SK-N-SH (cell line): ENCODE data around the gene KLHL21. TPM values are rescaled to one million over a fixed set of nuclear protein-coding genes. Genes with fewer than 3 reads are reported as not detected.

Experiments
- CTCF ChIA-PET: fragments of 300-600, 350-600 bp; formaldehyde crosslinking; extraction: SDS; loops from one replicate; lab custom pipeline; 2021; lab: Yijun Ruan, JAX
- POLR2A ChIA-PET: fragments of 350-600 bp; sonication (Branson Sonifier 250); formaldehyde crosslinking; extraction: SDS; loops from one replicate; lab custom pipeline; 2020; ENCODE audit warnings: antibody characterized with exemption, inconsistent platforms; lab: Yijun Ruan, JAX
- DNase-seq: peaks from one replicate; pipeline ENCODE4 v3.0.0; 2012
- H2AFZ ChIP-seq: fragments of 200-600 bp; sonication (generic); 2 replicates; pipeline ENCODE4 v1.8.1; 2016; ENCODE audit warnings: antibody characterized with exemption, mild to moderate bottlenecking, low read depth
- H3F3A ChIP-seq: fragments of 200-600 bp; sonication (generic); replicated peaks from 2 replicates; pipeline ENCODE3; 2016; ENCODE audit warnings: antibody characterized with exemption, mild to moderate bottlenecking; ENCODE audit not compliant: insufficient read depth
- H3K27ac ChIP-seq, 2 experiments: fragments of 200-500 bp in 1 of 2; fragments of 200-600 bp in 1 of 2; sonication (Bioruptor generic) in 1 of 2; sonication (generic), shearing (Covaris generic) in 1 of 2; 2 replicates each; pipeline versions ENCODE4 v1.5.1 to v1.6.1; 2014 to 2016; ENCODE audit warnings: low read depth in 2 of 2, inconsistent platforms in 1 of 2, low read length in 1 of 2, mild to moderate bottlenecking in 1 of 2, mixed read lengths in 1 of 2
- H3K27me3 ChIP-seq: fragments of 200-600 bp; sonication (generic), shearing (Covaris generic); 2 replicates; pipeline ENCODE4 v1.6.1; 2016; ENCODE audit warnings: mixed run types; ENCODE audit not compliant: insufficient read depth
- H3K36me3 ChIP-seq, 2 experiments: fragments of 200-500 bp in 1 of 2; fragments of 200-600 bp in 1 of 2; sonication (Bioruptor generic) in 1 of 2; sonication (generic) in 1 of 2; replicated peaks in 1 of 2; 2 replicates each; pipeline versions ENCODE3 to v1.5.1; 2014 to 2016; ENCODE audit warnings: low read length in 1 of 2, mild to moderate bottlenecking in 1 of 2; ENCODE audit not compliant: insufficient read depth in 2 of 2, control insufficient read depth in 1 of 2
- H3K4me1 ChIP-seq, 2 experiments: fragments of 200-500 bp in 1 of 2; fragments of 200-600 bp in 1 of 2; sonication (Bioruptor generic) in 1 of 2; sonication (generic), shearing (Covaris generic) in 1 of 2; 2 replicates each; pipeline versions ENCODE4 v1.5.1 to v1.6.1; 2014 to 2016; ENCODE audit warnings: low read depth in 1 of 2, low read length in 1 of 2, mixed run types in 1 of 2; ENCODE audit not compliant: insufficient read depth in 2 of 2, control insufficient read depth in 1 of 2
- H3K4me2 ChIP-seq: fragments of 200-600 bp; sonication (generic), shearing (Covaris generic); 2 replicates; pipeline ENCODE4 v1.6.1; 2017; ENCODE audit warnings: mixed run types
- H3K4me3 ChIP-seq, 2 experiments: fragments of 200-500 bp in 1 of 2; fragments of 200-600 bp in 1 of 2; sonication (Bioruptor generic) in 1 of 2; sonication (generic), shearing (Covaris generic) in 1 of 2; 2 replicates each; pipeline versions ENCODE4 v1.5.1 to v1.8.1; 2014 to 2016; ENCODE audit warnings: low read depth in 2 of 2, inconsistent platforms in 1 of 2, low read length in 1 of 2, mild to moderate bottlenecking in 1 of 2, mixed read lengths in 1 of 2, moderate library complexity in 1 of 2
- H3K79me2 ChIP-seq: fragments of 200-600 bp; sonication (generic); 2 replicates; pipeline ENCODE4 v1.8.1; 2017; ENCODE audit warnings: mild to moderate bottlenecking; ENCODE audit not compliant: insufficient read depth
- H3K9ac ChIP-seq: fragments of 200-600 bp; sonication (generic); 2 replicates; pipeline ENCODE4 v1.6.1; 2017; ENCODE audit warnings: mixed run types
- H3K9me2 ChIP-seq: fragments of 200-600 bp; sonication (generic); 2 replicates; pipeline ENCODE4 v1.6.1; 2017; ENCODE audit warnings: mixed run types
- H3K9me3 ChIP-seq: fragments of 200-600 bp; sonication (generic); 2 replicates; pipeline ENCODE4 v1.6.1; 2017; ENCODE audit warnings: mixed run types, mild to moderate bottlenecking, moderate library complexity
- H4K20me1 ChIP-seq: fragments of 200-600 bp; sonication (generic); 2 replicates; pipeline ENCODE4 v1.6.1; 2017; ENCODE audit warnings: mild to moderate bottlenecking, mixed run types; ENCODE audit not compliant: insufficient read depth
- CTCF ChIP-seq: fragments of 200-600 bp; sonication (generic); IDR thresholded peaks from 2 replicates; pipeline ENCODE4 v1.6.1; 2017; ENCODE audit warnings: antibody characterized with exemption, mild to moderate bottlenecking, moderate library complexity
- ELF1 ChIP-seq: IDR thresholded peaks from 2 replicates; pipeline ENCODE4 v1.4.0; 2012
- EZH2phosphoT487 ChIP-seq: fragments of 200-600 bp; sonication (generic); IDR thresholded peaks from 2 replicates; pipeline ENCODE4 v1.6.1; 2017; ENCODE audit warnings: low read depth, mixed run types, mild to moderate bottlenecking, antibody characterized with exemption, moderate library complexity, borderline replicate concordance
- FOXJ3 ChIP-seq: sonication (generic); formaldehyde crosslinking; IDR thresholded peaks from 2 replicates; pipeline ENCODE4 v1.5.1; 2020; ENCODE audit warnings: mild to moderate bottlenecking, missing genetic modification reagents
- FOXM1 ChIP-seq: IDR thresholded peaks from 2 replicates; pipeline ENCODE4 v1.4.0; 2012; ENCODE audit warnings: low read depth, mild to moderate bottlenecking
- MAX ChIP-seq: IDR thresholded peaks from 2 replicates; pipeline ENCODE4 v1.4.0; 2012; ENCODE audit warnings: low read depth
- MEF2A ChIP-seq: IDR thresholded peaks from 2 replicates; pipeline ENCODE4 v1.4.0; 2012; ENCODE audit warnings: low read depth, borderline replicate concordance
- MXI1 ChIP-seq: IDR thresholded peaks from 2 replicates; pipeline ENCODE4 v1.6.1; 2012; ENCODE audit warnings: mild to moderate bottlenecking, low read depth, low read length, improper control_type of control experiment
- NRF1 ChIP-seq: IDR thresholded peaks from 2 replicates; pipeline ENCODE4 v1.6.1; 2012; ENCODE audit warnings: low read depth, mild to moderate bottlenecking, low read length
- POLR2AphosphoS5 ChIP-seq: IDR thresholded peaks from 2 replicates; pipeline ENCODE4 v1.6.1; 2012; ENCODE audit warnings: low read depth, low read length
- RAD21 ChIP-seq: IDR thresholded peaks from 2 replicates; pipeline ENCODE4 v1.6.1; 2012; ENCODE audit warnings: mild to moderate bottlenecking, low read length
- RFX5 ChIP-seq: IDR thresholded peaks from 2 replicates; pipeline ENCODE4 v1.6.1; 2012; ENCODE audit warnings: mild to moderate bottlenecking, improper control_type of control experiment, low read length
- RXRA ChIP-seq: IDR thresholded peaks from 2 replicates; pipeline ENCODE4 v1.4.0; 2012; ENCODE audit warnings: low read depth, mild to moderate bottlenecking, borderline replicate concordance
- SIN3A ChIP-seq: IDR thresholded peaks from 2 replicates; pipeline ENCODE4 v1.6.1; 2012; ENCODE audit warnings: low read depth, mild to moderate bottlenecking, low read length, moderate library complexity, borderline replicate concordance
- SMC3 ChIP-seq: IDR thresholded peaks from 2 replicates; pipeline ENCODE4 v1.6.1; 2012; ENCODE audit warnings: low read depth, low read length, improper control_type of control experiment
- TCF12 ChIP-seq: IDR thresholded peaks from 2 replicates; pipeline ENCODE4 v1.4.0; 2012
- ZBTB33 ChIP-seq: IDR thresholded peaks from 2 replicates; pipeline ENCODE4 v1.4.0; 2012; ENCODE audit warnings: low read depth, borderline replicate concordance
- WGBS: methylation state at CpG from one replicate; pipeline ENCODE4 v1.1.6; 2017; ENCODE audit warnings: low lambda C conversion rate; 5-methylcytosine and 5-hydroxymethylcytosine counted together
- polyA plus RNA-seq, 3 experiments: library from polyadenylated mRNA; depleted of rRNA; stranded (reverse); fragments of >200 nt; gene quantifications; 2 replicates each; pipeline ENCODE4 v1.2.3, GENCODE V29; 2012

KLHL21 gene
- polyA plus RNA-seq, 1 of the 3 experiments (the other 2 are of a cell fraction): 12.5 TPM

GRCh38 chr1:6635161-6635909, 32.7 kb upstream of the KLHL21 start:
- no peaks in the 10 kb centered on the region for H3K27me3 ChIP-seq
- TF ChIP-seq TCF12: no peak
- TF ChIP-seq SIN3A: no peak
- TF ChIP-seq SMC3: no peak
- no peak for TF ChIP-seq ZBTB33
- TF ChIP-seq RAD21: no peak
- TF ChIP-seq ELF1: no peak
- TF ChIP-seq MAX: no peak
- TF ChIP-seq NRF1: no peak
- no peak for TF ChIP-seq RFX5
- TF ChIP-seq MXI1: no peak
- TF ChIP-seq EZH2phosphoT487: no peak
- TF ChIP-seq FOXM1: no peak
- TF ChIP-seq RXRA: no peak
- no peak for TF ChIP-seq FOXJ3
- TF ChIP-seq POLR2AphosphoS5: no peak
- no peak for TF ChIP-seq MEF2A
- no peak overlapping the region for H3K4me2 ChIP-seq
- no peak overlapping the region for H3K27ac ChIP-seq
- ChIA-PET POLR2A (no interaction called here), CTCF (interaction anchor here (0.6 to 3.8 kb wide), 15 partner anchors 9 to 257 kb away, joined by 3 to 20 read pairs (median 3); partner anchors contain the start of genes NOL9, TAS1R1 and THAP3)
- no peak overlapping the region for H2AFZ ChIP-seq
- no peak for DNase-seq
- peaks cover 5% of the 10 kb centered on the region for H3F3A ChIP-seq
- no peaks in the 10 kb centered on the region for H3K9me2 ChIP-seq
- H3K9me3 ChIP-seq: no peaks in the 10 kb centered on the region
- WGBS: 93% methylated on average over 9 of the region's 20 CpGs
- no peaks in the 10 kb centered on the region for H3K4me1 ChIP-seq
- no peak overlapping the region for H3K4me3 ChIP-seq
- H4K20me1 ChIP-seq: no peaks in the 10 kb centered on the region
- no peak overlapping the region for H3K9ac ChIP-seq
- peaks cover 6 to 71% of the 10 kb centered on the region in 2 experiments for H3K36me3 ChIP-seq
- no peaks in the 10 kb centered on the region for H3K79me2 ChIP-seq

- DNase-seq: peak; percentile 83
Measured at GRCh38 chr1:6634371-6635052, 31.8 kb upstream of the KLHL21 start.

More at GRCh38 chr1:6634371-6635052, 31.8 kb upstream of the KLHL21 start:
- no peaks in the 10 kb centered on the region for H3K27me3 ChIP-seq
- H3K79me2 ChIP-seq: no peaks in the 10 kb centered on the region
- TF ChIP-seq CTCF (peak; percentile 43), RAD21 (peak; percentile 51), RFX5 (no peak), SMC3 (0 out of 2 replicates have a peak, but pooled peaks have one; percentile 21)
- peaks cover 5% of the 10 kb centered on the region for H3F3A ChIP-seq
- no peak overlapping the region for H3K4me3 ChIP-seq
- no peak overlapping the region for H3K27ac ChIP-seq
- 89% methylated on average over 9 of the region's 29 CpGs for WGBS
- no peaks in the 10 kb centered on the region for H4K20me1 ChIP-seq
- H3K9me3 ChIP-seq: no peaks in the 10 kb centered on the region
- ChIA-PET CTCF (interaction anchor here (0.7 to 3.8 kb wide), 13 partner anchors 8 to 197 kb away, joined by 3 to 20 read pairs (median 3); partner anchors contain the start of genes NOL9, TAS1R1 and THAP3), POLR2A (no interaction called here)
- H3K9me2 ChIP-seq: no peaks in the 10 kb centered on the region
- H3K36me3 ChIP-seq: peaks cover 2 to 72% of the 10 kb centered on the region in 2 experiments
- no peak overlapping the region for H3K4me2 ChIP-seq
- H3K4me1 ChIP-seq: no peaks in the 10 kb centered on the region
- no peak overlapping the region for H3K9ac ChIP-seq
- H2AFZ ChIP-seq: no peak overlapping the region
